NCI-H146 treated with DMSO at 0.1 percent for 48 hours (cell line): ENCODE results near the gene B4GALT2.

Experiments used
- DNase-seq: peaks from one replicate; lab custom pipeline; 2025; ENCODE audit not compliant: unreplicated experiment; lab: John Stamatoyannopoulos, UW

Gene B4GALT2

GRCh38 chr1:44029260-44029910 lies 50.4 kb downstream of the B4GALT2 start:
- DNase-seq = no peak

DNA sequence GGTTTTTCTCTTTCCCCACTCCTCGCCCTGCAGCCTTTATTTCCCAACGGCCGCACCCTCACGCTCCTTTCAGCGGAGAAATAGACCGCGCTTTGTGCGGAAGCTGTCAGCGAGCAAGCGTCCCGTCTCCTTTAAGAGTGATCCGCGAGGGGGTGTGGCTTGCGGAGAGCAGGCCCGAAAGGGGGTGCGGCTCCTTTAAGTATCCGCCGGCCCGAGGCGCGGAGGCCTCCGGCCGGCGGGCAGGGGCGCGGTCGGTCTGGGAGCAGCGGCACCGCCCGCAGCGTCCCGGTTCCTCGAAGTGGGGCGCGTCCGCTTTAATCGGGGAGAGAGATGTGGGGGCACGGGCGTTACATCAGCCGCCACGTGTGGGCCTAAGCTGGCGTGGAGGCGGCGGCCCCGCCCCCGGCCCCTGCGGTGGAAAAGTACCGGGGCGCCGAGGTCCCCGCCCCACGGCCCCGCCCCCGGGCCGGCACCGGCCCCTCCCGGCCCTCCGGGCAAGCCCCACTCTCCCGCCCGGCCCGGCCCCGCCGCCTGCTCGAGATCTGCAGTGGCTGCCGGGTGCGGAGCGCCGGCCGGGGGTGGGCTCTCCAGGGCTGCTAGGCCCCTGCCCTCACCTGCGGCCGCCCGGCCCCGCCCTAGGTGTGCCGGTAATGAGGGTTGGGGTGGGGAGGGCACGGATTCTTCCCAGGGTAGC lies 51.0 kb downstream of the B4GALT2 start:
- DNase-seq = peak; percentile 22

DNA sequence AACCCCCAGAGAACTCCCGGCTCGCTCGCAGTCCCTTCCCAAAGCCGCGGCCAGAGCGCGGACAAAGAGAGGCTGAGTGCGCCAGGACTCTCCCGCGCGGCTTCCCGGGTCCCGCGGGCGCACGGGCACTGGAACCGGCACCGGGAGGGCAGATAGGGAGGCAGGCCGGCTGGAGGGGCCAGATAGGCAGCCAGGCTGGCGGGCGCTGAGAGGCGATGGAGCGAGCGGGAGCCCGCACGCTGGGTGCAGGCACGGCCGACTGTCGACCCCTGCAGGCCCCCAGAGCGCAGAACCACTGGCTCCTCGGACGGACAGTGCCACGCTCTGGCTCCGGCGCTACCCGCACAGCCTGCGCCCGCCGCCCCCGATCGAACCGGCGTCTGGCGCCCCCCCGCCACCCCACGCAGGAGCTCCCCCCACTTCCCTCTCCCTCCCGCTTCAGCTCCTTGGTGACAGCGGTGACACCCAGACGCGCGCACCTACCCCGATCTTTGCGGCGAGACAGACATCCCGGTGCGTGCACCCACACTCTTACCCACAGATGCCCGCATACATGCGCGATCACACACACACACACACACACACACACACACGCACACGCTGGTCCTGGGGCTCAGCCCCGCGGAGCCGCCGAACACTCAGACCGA lies 51.7 kb downstream of the B4GALT2 start:
- no peak for DNase-seq

DNA sequence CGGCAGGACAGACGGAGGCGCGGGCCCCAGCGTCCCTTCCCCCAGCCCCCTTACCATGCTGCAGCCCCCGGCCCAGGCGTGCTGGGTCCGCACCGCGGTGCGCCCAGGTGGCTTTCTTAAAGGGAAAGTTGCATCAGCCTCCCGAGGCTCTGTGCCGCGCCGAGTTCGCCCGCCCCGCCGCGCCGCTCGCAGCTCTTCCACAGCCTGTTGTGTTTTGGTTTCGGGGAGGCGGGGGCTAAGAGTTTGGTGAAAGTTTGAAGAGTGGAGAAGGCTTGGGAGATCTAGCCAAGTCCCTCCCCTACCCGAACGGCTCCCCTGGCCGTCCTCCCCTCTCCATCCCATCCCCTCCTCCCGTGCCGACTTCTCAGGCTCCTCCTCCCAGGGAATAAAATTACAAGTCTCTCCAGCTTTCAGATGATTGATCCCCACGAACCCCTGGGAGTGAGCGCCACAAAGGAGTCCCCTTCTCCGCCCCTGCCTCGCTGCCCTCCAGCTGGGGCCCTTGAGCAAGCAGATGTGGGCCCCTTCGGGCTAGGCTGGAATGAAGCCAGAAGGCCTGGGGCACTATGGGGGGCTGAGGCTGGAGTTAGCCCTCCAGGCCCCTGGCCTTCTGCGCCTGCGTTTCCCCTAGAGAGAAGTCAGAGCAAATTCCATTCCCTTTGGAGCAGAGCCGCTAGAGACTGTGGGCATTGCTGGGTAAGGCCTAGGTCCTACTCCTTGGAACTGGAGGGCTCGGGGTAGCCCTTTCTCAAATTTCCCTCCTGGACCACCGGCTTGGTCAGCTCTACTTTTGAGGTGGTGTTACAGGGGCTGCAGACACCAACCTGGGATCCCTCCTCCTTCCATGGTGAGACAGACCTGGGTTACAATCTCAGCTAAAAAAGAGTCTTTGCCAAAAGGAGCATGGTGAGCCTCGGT lies 52.5 kb downstream of the B4GALT2 start, which contains the start of gene SLC6A9:
TSS of gene SLC6A9 (minus strand) at position 211 of the 918 bp plus-strand sequence. CDS start 7,185 bp downstream, outside the sequence.
- DNase-seq = peak; percentile 10

GRCh38 chr1:44032170-44032790 lies 53.3 kb downstream of the B4GALT2 start:
- no peak for DNase-seq

DNA sequence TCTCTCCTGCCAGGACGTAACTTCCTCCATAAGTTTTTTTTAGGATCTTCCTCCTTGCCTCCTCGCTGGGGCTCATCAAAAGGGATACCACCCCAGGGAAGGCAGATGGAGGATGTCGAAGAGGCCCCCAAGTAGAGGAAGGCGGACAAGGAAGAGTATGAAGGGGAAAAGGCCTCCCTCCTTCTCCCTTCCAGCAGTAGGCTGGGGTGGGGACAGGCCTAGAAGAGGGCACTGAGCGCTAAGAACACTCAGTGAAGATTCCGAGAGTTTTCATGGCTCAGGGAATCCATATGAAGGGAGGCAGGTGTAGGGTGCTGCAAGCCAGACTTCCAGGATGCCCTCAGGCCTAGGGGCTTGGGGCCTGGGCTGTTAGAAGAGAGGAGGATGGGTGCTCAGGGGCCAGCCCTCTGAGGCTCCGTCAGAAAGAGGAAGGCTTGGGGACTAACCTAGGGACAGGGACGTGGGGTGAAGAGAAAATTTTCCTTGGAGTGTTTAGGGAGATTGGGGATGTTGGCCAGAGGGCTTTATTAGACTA lies 54.1 kb downstream of the B4GALT2 start:
- no peak for DNase-seq

GRCh38 chr1:44033756-44034155 lies 54.7 kb downstream of the B4GALT2 start:
- no peak for DNase-seq

GRCh38 chr1:44034423-44034822 lies 55.4 kb downstream of the B4GALT2 start:
- DNase-seq = no peak

- DNase-seq = no peak
Measured at GRCh38 chr1:44034976-44035716, 56.1 kb downstream of the B4GALT2 start.

- no peak for DNase-seq
Measured at GRCh38 chr1:44035726-44036408, 56.9 kb downstream of the B4GALT2 start.

- DNase-seq = peak; percentile 30
Measured at GRCh38 chr1:44036409-44037139, 57.6 kb downstream of the B4GALT2 start.

GRCh38 chr1:44037154-44037553 lies 58.1 kb downstream of the B4GALT2 start:
- no peak for DNase-seq

- no peak for DNase-seq
Measured at GRCh38 chr1:44038876-44039657, 60.1 kb downstream of the B4GALT2 start.

GRCh38 chr1:44040418-44040817 lies 61.4 kb downstream of the B4GALT2 start:
- no peak for DNase-seq
